GM19043 (cell line): Measurements from ENCODE around the gene SELENON.

ENCODE experiments used
- ATAC-seq: cut with Tn5 transposase; IDR thresholded peaks from one replicate; pipeline ENCODE4 v1.9.1; 2021; ENCODE audit warnings: low read depth; ENCODE audit not compliant: unreplicated experiment

SELENON gene

GRCh38 chr1:25856856-25857255 lies 56.9 kb downstream of the SELENON start:
- no peak for ATAC-seq

- ATAC-seq = no peak
These were observed 58.5 kb downstream of the SELENON start for GRCh38 chr1:25858494-25858893.

GRCh38 chr1:25858906-25859789 lies 59.2 kb downstream of the SELENON start, which contains the start of gene AUNIP:
AUNIP (minus strand) TSS chr1:25859457; CDS start chr1:25859357, 100 bp downstream.
- peak; percentile 82 for ATAC-seq

GRCh38 chr1:25861316-25862286 lies 61.6 kb downstream of the SELENON start:
- no peak for ATAC-seq

- no peak for ATAC-seq
These were observed 62.9 kb downstream of the SELENON start for GRCh38 chr1:25862785-25863485.

- ATAC-seq = no peak
These were observed 63.7 kb downstream of the SELENON start for GRCh38 chr1:25863486-25864262.

GRCh38 chr1:25864434-25864833 lies 64.4 kb downstream of the SELENON start:
- no peak for ATAC-seq

GRCh38 chr1:25866288-25866687 lies 66.3 kb downstream of the SELENON start:
- no peak for ATAC-seq

GRCh38 chr1:25867210-25867991 lies 67.4 kb downstream of the SELENON start:
- no peak for ATAC-seq
